ENCODE data around the gene LTB4R.
"Not testable (repeated sequence)": the region's sequence is repeated elsewhere in the genome, so short reads cannot be mapped to it uniquely, and the experiment has no call there.

LTB4R gene

DNA sequence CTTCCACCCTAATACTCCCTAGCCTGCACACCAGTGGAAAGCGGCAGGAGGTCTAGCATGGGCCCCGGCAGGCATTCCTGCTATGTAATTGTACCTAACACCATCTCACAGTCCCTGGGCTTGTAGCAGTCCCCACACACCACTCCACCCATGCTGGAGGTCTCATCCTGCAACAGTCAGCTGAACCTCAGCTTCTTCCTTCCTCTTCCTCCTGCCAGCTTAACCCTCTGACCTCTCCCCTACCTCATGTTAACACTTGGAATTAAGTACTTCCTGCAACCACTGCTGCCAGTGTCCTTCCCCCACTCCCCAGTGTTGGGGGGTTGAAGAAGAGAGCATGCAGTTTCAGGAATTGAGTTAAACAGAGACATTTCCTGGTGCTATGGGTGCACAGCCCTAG lies 16.0 kb downstream of the LTB4R start:
- Histone ChIP-seq H3K27me3 (ENCODE audit: control insufficient read depth, insufficient read depth, low read length) (peaks cover 44% of the 10 kb centered on the region), H3K9ac (ENCODE audit: low read length) (no peak overlapping the region), H3K27ac (ENCODE audit: low read depth, low read length) (no peak overlapping the region), H3K9me3 (ENCODE audit: control insufficient read depth, insufficient read depth, low read depth, low read length) (no peaks in the 10 kb centered on the region), H3K36me3 (ENCODE audit: control insufficient read depth, insufficient read depth, low read length) (no peaks in the 10 kb centered on the region), H3K4me1 (ENCODE audit: control insufficient read depth, insufficient read depth, low read length) (no peaks in the 10 kb centered on the region), H3K4me3 (ENCODE audit: low read depth, low read length) (no peak overlapping the region)

DNA sequence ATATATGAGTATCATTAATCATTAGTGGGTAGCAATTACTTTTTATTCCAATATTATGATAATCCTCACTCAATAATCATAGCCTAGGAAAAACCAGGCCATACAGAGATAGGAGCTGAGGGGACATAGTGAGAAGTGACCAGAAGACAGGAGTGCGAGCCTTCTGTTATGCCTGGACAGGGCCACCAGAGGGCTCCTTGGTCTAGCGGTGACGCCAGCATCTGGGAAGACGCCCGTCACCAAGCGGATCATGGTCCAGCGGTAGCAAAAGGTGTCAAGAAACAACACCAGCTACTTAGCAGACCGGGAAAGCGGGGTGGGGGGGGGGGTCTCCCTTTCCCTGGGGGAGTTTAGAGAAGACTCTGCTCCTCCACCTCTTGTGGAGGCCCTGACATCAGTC lies 16.6 kb downstream of the LTB4R start:
- H3K36me3 ChIP-seq (ENCODE audit: control insufficient read depth, insufficient read depth, low read length); H3K4me3 ChIP-seq (ENCODE audit: low read depth, low read length); H3K27ac ChIP-seq (ENCODE audit: low read depth, low read length); H3K9me3 ChIP-seq (ENCODE audit: control insufficient read depth, insufficient read depth, low read depth, low read length); H3K9ac ChIP-seq (ENCODE audit: low read length); H3K4me1 ChIP-seq (ENCODE audit: control insufficient read depth, insufficient read depth, low read length): not testable (repeated sequence)
- H3K27me3 ChIP-seq (ENCODE audit: control insufficient read depth, insufficient read depth, low read length) = peaks cover 48% of the 10 kb centered on the region

DNA sequence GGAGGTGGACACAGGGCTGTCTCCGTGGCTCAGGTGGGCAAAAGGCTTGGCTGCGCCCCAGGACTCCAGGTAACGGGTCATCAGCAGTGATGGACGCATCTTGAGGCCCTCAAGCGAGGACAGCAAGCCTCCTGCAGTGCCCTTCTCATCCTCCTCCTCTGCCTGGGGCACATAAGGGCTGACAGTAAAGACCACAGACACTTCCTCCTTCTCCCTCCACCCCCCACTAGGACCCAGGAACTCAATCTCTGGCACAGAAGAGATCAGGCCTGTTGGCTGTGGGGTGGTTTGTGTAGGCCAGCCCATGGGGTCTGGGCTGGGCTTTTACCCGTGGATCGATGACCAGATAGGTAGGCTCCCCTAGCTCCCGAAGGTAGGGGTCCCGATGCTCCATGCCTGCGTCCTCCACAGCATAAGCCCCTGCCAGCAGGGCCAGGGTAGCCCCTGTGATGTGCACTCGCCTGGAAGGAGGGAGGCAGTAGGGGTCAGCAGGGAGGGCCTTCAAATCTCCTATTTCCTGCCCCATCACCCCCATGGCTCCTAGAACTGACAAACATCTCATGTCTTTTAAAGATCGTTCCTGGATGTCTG lies 17.9 kb downstream of the LTB4R start:
- Histone ChIP-seq H3K4me1 (ENCODE audit: control insufficient read depth, insufficient read depth, low read length) (no peaks in the 10 kb centered on the region), H3K4me3 (ENCODE audit: low read depth, low read length) (no peak overlapping the region), H3K27me3 (ENCODE audit: control insufficient read depth, insufficient read depth, low read length) (peaks cover 56% of the 10 kb centered on the region), H3K9ac (ENCODE audit: low read length) (no peak overlapping the region), H3K9me3 (ENCODE audit: control insufficient read depth, insufficient read depth, low read depth, low read length) (no peaks in the 10 kb centered on the region), H3K27ac (ENCODE audit: low read depth, low read length) (no peak overlapping the region), H3K36me3 (ENCODE audit: control insufficient read depth, insufficient read depth, low read length) (no peaks in the 10 kb centered on the region)

DNA sequence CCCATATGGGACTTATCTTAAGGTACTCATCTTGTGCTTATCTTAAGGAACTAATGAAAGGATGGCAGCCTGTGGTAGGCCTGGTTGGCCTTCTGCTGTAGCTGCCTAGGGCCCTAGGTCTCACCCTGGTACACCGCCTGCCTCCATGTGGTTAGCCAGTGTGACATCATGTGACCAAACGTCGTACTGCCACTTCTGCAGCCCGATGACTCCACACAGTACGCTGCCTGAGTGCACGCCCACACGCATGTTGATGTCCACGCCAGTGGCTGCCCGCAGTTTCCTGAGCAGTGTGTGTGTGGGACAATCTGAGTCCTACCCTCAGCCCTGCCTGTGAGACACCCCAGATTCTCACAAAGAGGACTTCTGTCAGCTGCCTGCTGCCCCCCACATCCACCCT lies 18.4 kb downstream of the LTB4R start:
- Histone ChIP-seq H3K4me3 (ENCODE audit: low read depth, low read length) (no peak overlapping the region), H3K36me3 (ENCODE audit: control insufficient read depth, insufficient read depth, low read length) (no peaks in the 10 kb centered on the region), H3K9ac (ENCODE audit: low read length) (no peak overlapping the region), H3K4me1 (ENCODE audit: control insufficient read depth, insufficient read depth, low read length) (no peaks in the 10 kb centered on the region), H3K27ac (ENCODE audit: low read depth, low read length) (no peak overlapping the region), H3K27me3 (ENCODE audit: control insufficient read depth, insufficient read depth, low read length) (peaks cover 62% of the 10 kb centered on the region), H3K9me3 (ENCODE audit: control insufficient read depth, insufficient read depth, low read depth, low read length) (no peaks in the 10 kb centered on the region)

DNA sequence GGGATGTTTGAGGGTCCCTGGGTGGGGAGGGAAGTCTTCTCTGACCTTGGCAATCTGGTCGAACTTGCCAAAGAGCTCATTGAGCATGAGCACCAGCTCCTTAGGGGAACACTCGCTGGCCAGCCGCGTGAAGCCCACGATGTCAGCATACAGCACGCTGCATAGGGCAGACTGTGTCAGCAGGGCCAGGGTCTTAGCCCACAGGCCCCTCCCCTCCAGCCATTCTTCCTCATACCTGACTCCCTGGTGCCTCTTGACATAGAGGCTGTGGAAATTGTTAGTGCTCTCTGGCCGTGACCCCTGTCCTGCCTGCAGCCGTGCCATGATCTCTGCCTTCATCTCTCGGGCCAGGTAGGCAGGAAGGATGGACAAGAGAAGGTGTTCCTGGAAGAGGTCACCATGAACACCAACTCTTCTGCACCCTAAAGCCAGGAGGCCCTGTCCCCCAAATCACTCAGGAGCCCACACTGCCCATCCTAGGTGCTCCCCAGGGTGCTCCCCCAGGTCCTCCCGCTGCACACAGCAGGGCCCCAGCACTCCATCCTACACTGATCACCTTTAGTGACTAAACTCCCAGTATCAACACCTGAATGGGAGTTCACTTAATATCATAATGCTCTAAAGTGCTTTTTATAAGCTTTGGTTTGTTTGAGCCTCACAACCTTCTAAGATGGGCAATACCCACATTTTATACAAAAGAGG lies 19.8 kb downstream of the LTB4R start:
- Histone ChIP-seq H3K4me3 (ENCODE audit: low read depth, low read length) (no peak overlapping the region), H3K27ac (ENCODE audit: low read depth, low read length) (no peak overlapping the region), H3K36me3 (ENCODE audit: control insufficient read depth, insufficient read depth, low read length) (no peaks in the 10 kb centered on the region), H3K9ac (ENCODE audit: low read length) (no peak overlapping the region), H3K4me1 (ENCODE audit: control insufficient read depth, insufficient read depth, low read length) (peaks cover 9% of the 10 kb centered on the region; the same call in 1 of the 2 replicates), H3K27me3 (ENCODE audit: control insufficient read depth, insufficient read depth, low read length) (peaks cover 76% of the 10 kb centered on the region), H3K9me3 (ENCODE audit: control insufficient read depth, insufficient read depth, low read depth, low read length) (no peaks in the 10 kb centered on the region)

DNA sequence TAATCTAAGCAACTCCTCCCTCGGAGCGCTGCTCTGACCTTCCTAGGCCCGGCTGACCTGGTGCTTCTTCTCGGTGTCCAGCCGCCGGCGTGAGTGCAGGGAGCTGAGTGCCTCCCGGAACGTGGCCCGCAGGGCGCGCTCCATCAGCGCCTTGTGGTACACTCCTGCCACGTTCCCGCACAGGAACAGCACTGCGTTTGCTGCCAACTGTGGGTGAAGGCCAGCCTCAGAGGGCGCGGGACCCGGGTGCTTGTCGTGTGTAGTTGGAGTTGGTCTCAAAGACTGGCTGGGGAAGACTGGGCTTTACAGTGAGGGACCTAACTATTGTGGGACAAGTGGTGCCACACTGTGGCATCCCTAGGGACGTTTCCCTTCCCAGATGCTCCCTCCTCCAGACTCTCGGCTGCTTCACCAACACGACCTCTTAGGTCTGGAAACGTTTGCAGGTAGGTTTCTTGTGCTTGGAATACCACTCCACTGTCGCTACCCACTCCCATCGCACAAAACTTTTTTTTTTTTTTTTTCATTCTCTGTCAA lies 20.5 kb downstream of the LTB4R start:
- Histone ChIP-seq H3K9ac (ENCODE audit: low read length) (no peak overlapping the region), H3K27ac (ENCODE audit: low read depth, low read length) (no peak overlapping the region), H3K27me3 (ENCODE audit: control insufficient read depth, insufficient read depth, low read length) (peaks cover 82% of the 10 kb centered on the region), H3K9me3 (ENCODE audit: control insufficient read depth, insufficient read depth, low read depth, low read length) (no peaks in the 10 kb centered on the region), H3K4me1 (ENCODE audit: control insufficient read depth, insufficient read depth, low read length) (peaks cover 9% of the 10 kb centered on the region; the same call in 1 of the 2 replicates), H3K36me3 (ENCODE audit: control insufficient read depth, insufficient read depth, low read length) (no peaks in the 10 kb centered on the region), H3K4me3 (ENCODE audit: low read depth, low read length) (peak overlapping the region; percentile 58)

DNA sequence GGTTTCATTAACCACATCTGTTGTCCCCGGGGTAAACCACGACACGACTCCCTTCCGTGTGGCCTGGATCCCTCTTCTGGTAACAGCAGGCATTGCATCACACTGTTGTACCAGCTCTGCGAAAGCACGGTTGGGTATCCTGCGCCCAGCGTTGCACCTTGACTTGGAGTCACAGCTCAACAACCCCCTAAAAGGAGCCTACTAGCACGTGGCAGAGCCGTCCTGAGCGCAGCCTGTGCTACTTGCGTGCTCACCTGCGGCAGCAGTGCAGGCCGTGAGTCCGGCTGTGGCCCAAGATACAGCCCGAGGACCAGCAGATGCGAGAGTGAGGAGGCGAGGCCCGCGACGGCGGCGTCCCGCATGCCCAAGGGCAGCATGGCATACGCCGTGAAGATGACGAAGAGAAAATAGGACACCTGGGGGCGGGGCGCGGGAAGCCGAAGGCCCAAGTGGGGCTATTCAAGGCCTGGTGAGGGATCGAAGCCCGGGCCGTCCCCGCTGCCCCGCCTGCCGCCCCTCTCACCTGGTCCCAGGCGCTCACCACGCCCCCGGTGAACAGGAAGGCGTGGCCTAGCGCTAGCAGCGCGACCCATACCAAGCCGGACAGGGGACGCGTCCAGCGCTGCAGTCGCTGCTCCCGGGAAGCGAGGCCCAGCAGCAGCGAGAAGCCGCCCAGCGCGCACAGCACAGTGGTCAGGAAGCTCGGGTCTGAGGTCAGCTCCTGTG lies 21.1 kb downstream of the LTB4R start:
- Histone ChIP-seq H3K9ac (ENCODE audit: low read length) (no peak overlapping the region), H3K27me3 (ENCODE audit: control insufficient read depth, insufficient read depth, low read length) (peaks cover 89% of the 10 kb centered on the region), H3K27ac (ENCODE audit: low read depth, low read length) (no peak overlapping the region), H3K36me3 (ENCODE audit: control insufficient read depth, insufficient read depth, low read length) (no peaks in the 10 kb centered on the region), H3K9me3 (ENCODE audit: control insufficient read depth, insufficient read depth, low read depth, low read length) (no peaks in the 10 kb centered on the region), H3K4me3 (ENCODE audit: low read depth, low read length) (peak overlapping the region; percentile 58), H3K4me1 (ENCODE audit: control insufficient read depth, insufficient read depth, low read length) (peaks cover 9% of the 10 kb centered on the region; the same call in 1 of the 2 replicates)

DNA sequence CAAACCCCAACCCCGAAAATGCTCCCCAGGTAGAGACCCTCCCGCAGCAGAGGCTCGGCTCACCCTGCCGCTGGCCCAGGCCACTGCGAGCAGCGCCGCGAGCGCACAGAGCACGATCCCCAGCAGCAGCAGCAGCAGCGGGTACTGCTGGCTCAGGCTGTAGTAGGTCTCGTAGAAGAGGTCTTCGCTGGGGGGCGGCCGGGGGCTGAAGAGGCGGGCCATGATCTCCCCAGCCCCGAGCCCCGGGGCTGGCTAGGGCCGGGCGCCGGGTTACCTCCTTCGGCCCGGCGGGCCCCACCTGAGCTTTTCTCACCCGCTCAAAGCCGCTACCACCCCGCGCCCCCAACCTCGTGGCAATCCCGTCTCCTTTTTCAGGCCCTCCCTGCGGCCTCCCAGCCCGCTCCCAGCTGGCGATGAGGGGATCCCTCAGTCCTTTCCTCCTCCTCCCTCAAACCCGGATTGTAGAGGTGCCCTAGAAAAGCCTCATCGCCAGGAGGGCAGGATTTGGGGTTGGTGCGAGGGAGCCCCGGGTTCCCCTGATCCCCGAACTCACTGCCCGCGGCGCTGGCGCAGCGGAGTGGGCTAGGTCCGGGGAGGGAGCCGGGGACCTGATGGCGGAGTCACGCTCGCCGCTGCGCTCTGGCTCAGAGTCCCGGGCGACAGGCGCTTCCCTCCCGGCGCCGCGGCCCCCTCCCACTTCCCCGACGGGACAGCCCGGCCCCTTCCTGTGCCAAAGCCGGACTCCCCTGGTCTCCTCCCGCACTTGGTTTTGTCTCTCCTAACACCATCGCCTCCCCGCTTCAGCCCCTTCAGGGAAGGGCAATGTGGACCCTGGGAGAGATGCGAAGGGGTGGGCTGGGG lies 23.4 kb downstream of the LTB4R start, which contains the start of gene ADCY4:
ADCY4 (minus strand) TSS at position 641 of the 861 bp plus-strand sequence; CDS start at position 222, 419 bp downstream.
- Histone ChIP-seq H3K36me3 (ENCODE audit: control insufficient read depth, insufficient read depth, low read length) (no peaks in the 10 kb centered on the region), H3K9me3 (ENCODE audit: control insufficient read depth, insufficient read depth, low read depth, low read length) (no peaks in the 10 kb centered on the region), H3K27me3 (ENCODE audit: control insufficient read depth, insufficient read depth, low read length) (peaks cover 100% of the 10 kb centered on the region), H3K4me3 (ENCODE audit: low read depth, low read length) (peak within 1 kb of the TSS; percentile 78), H3K9ac (ENCODE audit: low read length) (peak within 1 kb of the TSS; percentile 29), H3K27ac (ENCODE audit: low read depth, low read length) (no peak within 1 kb of the TSS), H3K4me1 (ENCODE audit: control insufficient read depth, insufficient read depth, low read length) (peaks cover 13% of the 10 kb centered on the region; the same call in 1 of the 2 replicates)

DNA sequence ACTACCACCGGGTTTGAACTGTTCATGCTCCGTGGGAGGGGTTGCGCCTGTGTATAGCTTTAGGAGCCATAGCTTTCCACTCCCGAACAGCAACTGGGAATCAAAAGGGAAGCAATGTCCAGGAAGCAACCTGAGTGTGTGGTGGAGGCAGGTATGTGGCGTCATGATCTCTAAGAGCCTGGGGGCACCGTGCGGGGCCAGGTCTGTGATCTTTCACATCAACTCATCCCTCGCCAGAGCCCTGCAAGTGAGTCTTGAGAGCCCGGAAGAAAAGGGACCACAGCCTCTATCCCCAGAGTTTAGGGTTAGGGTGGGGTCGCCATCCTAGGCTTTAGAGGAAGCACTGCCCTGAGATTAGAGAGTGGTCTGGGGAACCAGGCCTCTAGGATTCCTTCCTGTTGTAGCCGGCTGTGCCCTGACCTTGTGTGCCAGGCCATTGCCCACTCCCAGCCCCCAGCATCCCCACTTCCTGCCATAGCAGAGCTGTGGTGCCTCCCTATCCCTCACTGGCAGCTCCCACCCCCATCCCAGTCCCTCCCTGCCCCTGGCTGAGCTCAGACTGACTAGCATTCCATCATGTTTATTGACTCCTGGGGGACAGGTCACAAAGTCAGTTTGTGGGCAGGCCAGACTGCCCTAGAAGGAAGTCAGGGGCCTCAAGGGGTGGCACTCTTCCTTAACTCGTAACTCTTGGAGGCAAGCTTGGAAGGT lies 24.3 kb downstream of the LTB4R start:
- no peaks in the 10 kb centered on the region for H3K9me3 ChIP-seq (ENCODE audit: control insufficient read depth, insufficient read depth, low read depth, low read length)
- no peaks in the 10 kb centered on the region for H3K36me3 ChIP-seq (ENCODE audit: control insufficient read depth, insufficient read depth, low read length)
- no peak overlapping the region for H3K27ac ChIP-seq (ENCODE audit: low read depth, low read length)
- H3K4me1 ChIP-seq (ENCODE audit: control insufficient read depth, insufficient read depth, low read length) = peaks cover 13% of the 10 kb centered on the region; the same call in 1 of the 2 replicates
- H3K27me3 ChIP-seq (ENCODE audit: control insufficient read depth, insufficient read depth, low read length) = peaks cover 100% of the 10 kb centered on the region
- H3K9ac ChIP-seq (ENCODE audit: low read length) = no peak overlapping the region
- peak overlapping the region; percentile 78 for H3K4me3 ChIP-seq (ENCODE audit: low read depth, low read length)

Measured in HUES6 (cell line).